ENCODE data around the gene EXOC2.

DNA sequence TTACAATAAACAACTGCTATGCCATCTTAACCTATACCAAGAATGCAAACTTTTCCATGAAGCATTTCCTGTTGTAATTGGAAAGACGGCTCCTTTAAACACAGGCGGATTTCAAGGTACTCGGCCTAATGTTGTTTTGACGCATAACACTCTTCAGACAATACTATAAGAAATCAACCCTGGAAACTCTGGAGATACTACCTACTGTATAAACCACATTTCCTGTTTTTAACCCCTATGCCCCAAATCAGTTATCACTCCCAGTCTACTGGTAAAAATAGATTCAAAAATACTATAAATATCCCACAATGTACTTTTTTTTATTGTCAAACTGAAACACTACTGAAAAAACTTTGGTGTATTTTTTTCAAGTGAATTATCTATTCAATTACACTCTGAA is 183.3 kb downstream of the EXOC2 start:
- TF ChIP-seq POLR2AphosphoS5 (IDR thresholded peaks at IDR 0.05) (no peak), POLR2A (IDR thresholded peaks at IDR 0.05) (no peak)

Data from spleen (tissue), 3 donors.